ENCODE measurements around the gene P4HTM.
A peak's percentile ranks its signal among the peaks of the same experiment; 100 is the strongest.

Gene P4HTM

DNA sequence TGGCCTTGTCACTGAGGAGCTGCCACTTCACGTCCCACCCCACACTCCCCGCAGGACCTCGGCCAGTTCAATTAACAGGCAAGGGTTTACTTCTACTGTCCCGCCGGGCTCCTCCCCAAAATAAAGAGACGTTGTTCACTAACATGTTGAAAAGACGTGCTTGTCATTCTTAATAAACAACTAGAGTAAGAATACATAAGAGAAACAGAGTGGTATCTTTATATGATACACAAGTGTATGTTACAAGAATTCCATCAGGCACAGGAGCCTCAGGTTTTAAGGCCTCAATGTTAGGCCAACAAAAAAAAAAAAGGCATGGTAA, 39.5 kb downstream of the P4HTM start:
- no peaks in the 10 kb centered on the region for H3K9me3 ChIP-seq (ENCODE audit: control insufficient read depth, low read depth, low read length)
- no peak overlapping the region for H3K9ac ChIP-seq (ENCODE audit: low read length)
- H3K4me1 ChIP-seq (ENCODE audit: control insufficient read depth, low read depth, low read length), result peaks cover 9% of the 10 kb centered on the region
- no peak overlapping the region for H3K27ac ChIP-seq (ENCODE audit: low read length)
- no peaks in the 10 kb centered on the region for H3K27me3 ChIP-seq (ENCODE audit: control insufficient read depth, insufficient read depth, low read length)
- H3K36me3 ChIP-seq (ENCODE audit: control insufficient read depth, low read depth, low read length), result peaks cover 63% of the 10 kb centered on the region
- peak overlapping the region; percentile 72 for H3K4me3 ChIP-seq (ENCODE audit: low read length)

DNA sequence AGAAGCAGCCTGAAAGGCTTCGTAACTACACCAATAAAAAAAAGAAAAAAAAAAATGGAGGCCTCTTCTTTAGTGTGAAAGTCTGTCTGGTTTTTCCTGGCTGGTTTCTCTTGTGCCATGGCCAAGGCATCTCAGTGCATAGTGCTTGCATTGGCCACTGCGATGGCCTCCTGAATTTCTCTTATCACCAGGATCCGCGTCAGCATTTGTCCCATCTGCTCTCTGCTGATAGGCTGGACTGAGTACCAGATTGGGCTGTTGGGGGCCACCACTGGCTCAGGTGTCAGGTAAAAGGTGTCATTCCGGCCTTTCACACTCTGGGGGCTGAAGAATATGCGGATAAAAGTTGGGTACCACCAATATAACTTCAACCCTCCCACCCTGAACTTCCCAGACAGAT, 40.3 kb downstream of the P4HTM start:
- no peak overlapping the region for H3K9ac ChIP-seq (ENCODE audit: low read length)

DNA sequence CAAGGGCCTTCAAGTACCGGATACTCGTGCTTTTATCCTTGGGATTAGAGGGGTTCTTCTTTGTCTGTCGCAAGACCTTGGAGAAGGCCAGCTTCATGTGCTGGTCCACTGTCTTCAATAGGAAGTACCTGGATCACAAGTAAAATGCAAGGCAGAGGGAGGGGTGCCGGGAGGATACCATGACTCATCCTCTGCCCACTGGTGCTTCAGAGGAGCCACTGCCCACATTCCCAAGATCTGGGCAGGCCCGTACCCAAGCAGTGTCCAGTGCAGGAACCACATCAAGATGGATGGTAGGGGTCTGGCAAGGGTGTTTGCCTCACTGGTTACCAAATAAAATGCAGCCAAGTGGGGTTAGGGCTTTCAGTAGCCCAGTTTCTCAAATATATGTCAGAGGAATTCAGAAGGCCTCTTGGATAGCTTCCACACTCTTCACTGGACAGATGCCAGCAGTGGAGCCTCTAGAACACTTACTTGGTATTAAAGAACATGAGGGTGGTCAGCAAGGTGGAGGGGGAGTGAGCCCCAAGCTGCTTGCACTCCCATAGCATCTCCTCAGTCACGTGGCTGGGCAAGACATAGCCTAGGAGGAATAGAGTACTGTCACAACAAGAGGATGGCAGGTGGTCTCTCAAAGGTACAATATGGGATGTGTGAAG, 42.7 kb downstream of the P4HTM start:
- H3K9ac ChIP-seq (ENCODE audit: low read length), result no peak overlapping the region
- no peak overlapping the region for H3K27ac ChIP-seq (ENCODE audit: low read length)
- no peaks in the 10 kb centered on the region for H3K9me3 ChIP-seq (ENCODE audit: control insufficient read depth, low read depth, low read length)
- H3K4me3 ChIP-seq (ENCODE audit: low read length), result no peak overlapping the region
- no peaks in the 10 kb centered on the region for H3K27me3 ChIP-seq (ENCODE audit: control insufficient read depth, insufficient read depth, low read length)
- H3K36me3 ChIP-seq (ENCODE audit: control insufficient read depth, low read depth, low read length), result peaks cover 47% of the 10 kb centered on the region
- H3K4me1 ChIP-seq (ENCODE audit: control insufficient read depth, low read depth, low read length), result peaks cover 9% of the 10 kb centered on the region

More for the DNA sequence above, 40.3 kb downstream of the P4HTM start:
- H3K27me3 ChIP-seq (ENCODE audit: control insufficient read depth, insufficient read depth, low read length), result no peaks in the 10 kb centered on the region
- peaks cover 9% of the 10 kb centered on the region for H3K4me1 ChIP-seq (ENCODE audit: control insufficient read depth, low read depth, low read length)
- H3K4me3 ChIP-seq (ENCODE audit: low read length), result no peak overlapping the region
- no peak overlapping the region for H3K27ac ChIP-seq (ENCODE audit: low read length)
- no peaks in the 10 kb centered on the region for H3K9me3 ChIP-seq (ENCODE audit: control insufficient read depth, low read depth, low read length)
- peaks cover 59% of the 10 kb centered on the region for H3K36me3 ChIP-seq (ENCODE audit: control insufficient read depth, low read depth, low read length)

DNA sequence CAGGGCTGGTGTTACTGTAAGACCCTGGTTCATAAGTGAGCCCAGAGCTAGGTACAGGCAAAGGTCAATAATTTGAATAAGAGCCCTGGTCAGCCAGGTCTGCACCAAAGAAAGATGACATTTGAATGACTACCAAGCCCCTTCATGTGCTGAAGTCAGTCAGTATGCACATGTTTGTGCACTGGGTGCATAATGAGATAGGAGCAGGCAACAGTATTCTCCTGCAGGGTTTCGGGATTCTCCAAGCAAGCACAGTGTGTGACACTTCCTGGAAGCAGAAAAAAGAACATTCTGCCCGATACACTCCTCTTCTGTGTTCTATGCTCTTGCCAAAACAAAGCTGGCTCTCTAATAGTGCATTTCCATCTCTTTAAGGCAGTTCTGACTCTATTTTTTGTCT, 44.6 kb downstream of the P4HTM start:
- Histone ChIP-seq H3K4me1 (ENCODE audit: control insufficient read depth, low read depth, low read length) (no peaks in the 10 kb centered on the region), H3K27ac (ENCODE audit: low read length) (no peak overlapping the region), H3K9ac (ENCODE audit: low read length) (no peak overlapping the region), H3K4me3 (ENCODE audit: low read length) (no peak overlapping the region), H3K27me3 (ENCODE audit: control insufficient read depth, insufficient read depth, low read length) (no peaks in the 10 kb centered on the region), H3K9me3 (ENCODE audit: control insufficient read depth, low read depth, low read length) (no peaks in the 10 kb centered on the region), H3K36me3 (ENCODE audit: control insufficient read depth, low read depth, low read length) (peaks cover 46% of the 10 kb centered on the region)

DNA sequence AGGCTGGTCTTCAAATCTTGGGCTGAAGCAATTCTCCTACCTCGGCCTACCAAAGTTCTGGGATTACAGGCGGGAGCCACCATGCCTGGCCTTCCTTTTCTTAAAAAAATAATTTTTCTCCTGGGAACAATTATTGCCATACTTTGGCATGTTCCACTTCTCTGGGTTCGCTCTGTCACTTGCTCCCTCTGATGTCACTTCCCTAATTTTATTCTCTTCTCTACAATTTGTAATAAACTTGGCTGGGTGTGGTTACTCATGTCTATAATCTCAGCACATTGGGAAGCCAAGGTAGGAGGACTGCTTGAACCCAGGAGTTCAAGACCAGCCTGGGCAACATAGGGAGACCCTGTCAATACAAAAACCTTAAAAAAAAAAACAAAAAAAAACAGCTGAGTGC, 45.2 kb downstream of the P4HTM start:
- no peaks in the 10 kb centered on the region for H3K9me3 ChIP-seq (ENCODE audit: control insufficient read depth, low read depth, low read length)
- H3K9ac ChIP-seq (ENCODE audit: low read length), result no peak overlapping the region
- H3K36me3 ChIP-seq (ENCODE audit: control insufficient read depth, low read depth, low read length), result peaks cover 46% of the 10 kb centered on the region
- no peaks in the 10 kb centered on the region for H3K4me1 ChIP-seq (ENCODE audit: control insufficient read depth, low read depth, low read length)
- no peak overlapping the region for H3K4me3 ChIP-seq (ENCODE audit: low read length)
- H3K27ac ChIP-seq (ENCODE audit: low read length), result no peak overlapping the region
- H3K27me3 ChIP-seq (ENCODE audit: control insufficient read depth, insufficient read depth, low read length), result no peaks in the 10 kb centered on the region

DNA sequence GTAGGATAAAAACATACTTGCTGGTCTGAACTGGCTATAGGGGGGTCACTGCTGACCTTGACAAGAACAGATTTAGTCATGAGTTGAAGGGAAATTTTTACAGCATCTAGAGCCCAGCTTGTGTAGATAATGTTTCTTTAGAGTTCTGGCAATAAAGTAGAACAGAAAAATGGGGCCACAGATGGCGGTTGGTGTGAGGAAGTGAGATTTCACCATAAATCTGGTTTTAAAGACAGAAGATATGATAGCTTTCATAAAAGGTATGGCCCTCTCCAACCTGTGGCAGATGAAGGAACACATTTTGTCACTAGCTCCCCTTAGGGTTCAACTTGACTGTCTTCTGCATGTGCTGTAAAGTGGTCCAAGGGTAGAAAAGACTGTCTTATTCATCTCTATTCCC, 63.5 kb downstream of the P4HTM start:
- H3K36me3 ChIP-seq (ENCODE audit: control insufficient read depth, low read depth, low read length), result peaks cover 46% of the 10 kb centered on the region
- no peak overlapping the region for H3K27ac ChIP-seq (ENCODE audit: low read length)
- no peaks in the 10 kb centered on the region for H3K4me1 ChIP-seq (ENCODE audit: control insufficient read depth, low read depth, low read length)
- no peak overlapping the region for H3K4me3 ChIP-seq (ENCODE audit: low read length)
- no peaks in the 10 kb centered on the region for H3K9me3 ChIP-seq (ENCODE audit: control insufficient read depth, low read depth, low read length)
- H3K9ac ChIP-seq (ENCODE audit: low read length), result no peak overlapping the region
- no peaks in the 10 kb centered on the region for H3K27me3 ChIP-seq (ENCODE audit: control insufficient read depth, insufficient read depth, low read length)

GRCh38 chr3:49054344-49054862, 64.4 kb downstream of the P4HTM start:
- H3K27me3 ChIP-seq (ENCODE audit: control insufficient read depth, insufficient read depth, low read length), result no peaks in the 10 kb centered on the region
- H3K4me3 ChIP-seq (ENCODE audit: low read length), result no peak overlapping the region
- peaks cover 46% of the 10 kb centered on the region for H3K36me3 ChIP-seq (ENCODE audit: control insufficient read depth, low read depth, low read length)
- H3K27ac ChIP-seq (ENCODE audit: low read length), result no peak overlapping the region
- H3K9ac ChIP-seq (ENCODE audit: low read length), result no peak overlapping the region
- H3K4me1 ChIP-seq (ENCODE audit: control insufficient read depth, low read depth, low read length), result no peaks in the 10 kb centered on the region
- H3K9me3 ChIP-seq (ENCODE audit: control insufficient read depth, low read depth, low read length), result no peaks in the 10 kb centered on the region

Measured in iPS-18a (cell line).